GM20000 (cell line): ENCODE results near the gene KLK4.

Source experiments
- DNase-seq: peaks from one replicate; pipeline ENCODE4 v3.0.0; 2012; ENCODE audit warnings: low spot score
- TF ChIP-seq, protein P1 (sequence below): IDR thresholded peaks from 2 replicates; pipeline ENCODE4 v1.5.1; 2012; ENCODE audit warnings: mild to moderate bottlenecking, control low read depth; ENCODE audit errors: extremely low read depth, missing control alignments

Gene KLK4, protein sequence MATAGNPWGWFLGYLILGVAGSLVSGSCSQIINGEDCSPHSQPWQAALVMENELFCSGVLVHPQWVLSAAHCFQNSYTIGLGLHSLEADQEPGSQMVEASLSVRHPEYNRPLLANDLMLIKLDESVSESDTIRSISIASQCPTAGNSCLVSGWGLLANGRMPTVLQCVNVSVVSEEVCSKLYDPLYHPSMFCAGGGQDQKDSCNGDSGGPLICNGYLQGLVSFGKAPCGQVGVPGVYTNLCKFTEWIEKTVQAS

DNA sequence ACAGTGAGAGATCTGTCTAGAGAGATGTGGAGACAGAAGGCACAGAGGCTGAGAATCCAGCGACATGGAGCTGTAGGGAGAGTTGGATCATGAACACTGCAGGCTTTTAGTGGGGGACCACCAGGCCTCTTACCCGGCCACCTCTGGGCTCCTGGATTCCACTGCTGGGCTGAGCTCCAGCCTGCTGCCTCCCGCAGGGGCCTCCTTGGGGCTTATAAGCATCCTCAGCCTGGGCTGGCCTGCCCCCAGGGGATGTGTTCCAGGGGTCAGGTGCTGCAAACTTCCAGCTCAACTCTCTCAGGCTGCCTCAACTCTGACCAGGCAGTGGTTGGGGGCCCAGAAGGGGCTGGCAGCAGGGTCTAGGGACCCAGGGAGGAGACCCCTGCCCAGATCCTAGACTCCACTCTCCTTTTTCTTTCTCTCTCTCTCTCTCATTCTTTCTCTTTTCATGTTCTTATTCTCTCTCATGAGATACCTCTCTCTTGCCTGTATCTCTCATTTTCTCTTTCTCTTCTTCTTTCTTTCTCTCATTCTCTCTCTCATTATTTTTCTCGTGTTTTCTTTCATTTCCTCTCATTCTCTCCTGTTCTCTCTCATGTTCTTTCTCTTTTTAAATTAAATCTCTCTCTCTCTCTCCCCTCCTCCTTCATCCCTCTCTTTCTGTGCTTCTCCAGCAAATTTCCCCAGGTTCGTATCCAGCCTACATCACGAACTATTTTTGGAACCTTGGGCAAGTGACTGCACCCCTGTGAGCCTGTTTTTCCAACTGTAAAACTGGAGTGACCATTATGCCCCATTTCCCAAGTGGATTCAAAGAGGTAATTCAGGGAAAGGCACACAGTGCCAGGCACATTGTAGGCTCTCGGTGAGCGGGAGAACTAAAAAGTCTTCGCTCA, at the start of gene KLK4:
TSS of gene KLK4 (minus strand) at position 190 of the 896 bp plus-strand sequence. CDS start 657 bp downstream, outside the sequence.
- DNase-seq: no peak
- TF ChIP-seq, protein P1, sequence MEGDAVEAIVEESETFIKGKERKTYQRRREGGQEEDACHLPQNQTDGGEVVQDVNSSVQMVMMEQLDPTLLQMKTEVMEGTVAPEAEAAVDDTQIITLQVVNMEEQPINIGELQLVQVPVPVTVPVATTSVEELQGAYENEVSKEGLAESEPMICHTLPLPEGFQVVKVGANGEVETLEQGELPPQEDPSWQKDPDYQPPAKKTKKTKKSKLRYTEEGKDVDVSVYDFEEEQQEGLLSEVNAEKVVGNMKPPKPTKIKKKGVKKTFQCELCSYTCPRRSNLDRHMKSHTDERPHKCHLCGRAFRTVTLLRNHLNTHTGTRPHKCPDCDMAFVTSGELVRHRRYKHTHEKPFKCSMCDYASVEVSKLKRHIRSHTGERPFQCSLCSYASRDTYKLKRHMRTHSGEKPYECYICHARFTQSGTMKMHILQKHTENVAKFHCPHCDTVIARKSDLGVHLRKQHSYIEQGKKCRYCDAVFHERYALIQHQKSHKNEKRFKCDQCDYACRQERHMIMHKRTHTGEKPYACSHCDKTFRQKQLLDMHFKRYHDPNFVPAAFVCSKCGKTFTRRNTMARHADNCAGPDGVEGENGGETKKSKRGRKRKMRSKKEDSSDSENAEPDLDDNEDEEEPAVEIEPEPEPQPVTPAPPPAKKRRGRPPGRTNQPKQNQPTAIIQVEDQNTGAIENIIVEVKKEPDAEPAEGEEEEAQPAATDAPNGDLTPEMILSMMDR: no peak

DNA sequence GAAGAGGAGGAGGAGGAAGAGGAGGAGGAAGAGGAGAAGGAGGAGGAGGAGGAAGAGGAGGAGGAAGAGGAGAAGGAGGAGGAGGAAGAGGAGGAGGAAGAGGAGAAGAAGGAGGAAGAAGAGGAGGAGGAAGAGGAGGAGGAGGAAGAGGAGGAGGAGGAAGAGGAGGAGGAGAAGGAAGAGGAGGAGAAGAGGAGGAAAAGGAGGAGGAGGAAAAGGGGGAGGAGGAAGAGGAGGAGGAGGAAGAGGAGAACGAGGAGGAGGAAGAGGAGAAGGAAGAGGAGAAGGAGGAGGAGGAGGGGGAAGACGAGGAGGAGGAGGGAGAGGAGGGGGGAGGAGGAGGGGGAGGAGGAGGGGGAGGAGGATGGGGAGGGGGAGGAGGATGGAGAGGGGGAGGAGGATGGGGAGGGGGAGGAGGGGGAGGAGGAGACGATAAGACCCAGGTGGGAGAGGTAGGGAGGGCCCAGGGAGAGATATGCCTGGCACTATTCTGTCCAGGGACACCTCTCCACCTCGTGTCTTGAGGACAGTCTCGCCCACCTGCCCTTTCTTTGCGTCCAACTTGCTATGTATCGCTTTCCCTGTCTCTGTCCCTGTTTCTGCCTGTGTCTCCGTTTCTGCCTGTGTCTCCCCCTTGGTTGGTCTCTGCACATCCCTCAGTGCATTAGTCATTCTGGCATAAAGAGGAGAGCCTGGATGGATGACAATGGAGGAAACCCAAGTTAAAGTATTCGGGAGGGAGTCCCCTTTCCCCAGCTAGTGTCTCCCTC, 48.7 kb upstream of the KLK4 start:
- TF ChIP-seq, protein P1: no peak
- no peak for DNase-seq

DNA sequence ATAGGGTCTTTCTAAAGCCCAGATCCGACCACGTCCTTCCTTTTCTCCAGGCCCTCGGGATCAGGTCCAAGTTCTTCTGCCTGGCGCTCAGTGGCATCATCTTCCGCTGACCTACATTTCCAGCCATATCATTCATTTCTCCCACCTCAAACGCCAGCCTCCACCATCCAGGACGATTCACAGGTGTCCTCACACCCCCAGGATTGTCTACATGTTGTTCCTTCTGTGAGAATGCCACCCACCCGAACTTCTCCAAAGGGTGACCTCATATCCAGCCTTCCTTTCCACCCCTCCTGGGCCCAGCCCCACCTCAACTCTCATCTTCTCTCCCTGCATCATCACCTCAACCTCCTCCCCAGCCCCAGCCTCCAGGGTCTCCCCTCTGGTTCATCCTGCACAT, 46.4 kb upstream of the KLK4 start:
- no peak for DNase-seq
- TF ChIP-seq, protein P1: no peak

DNA sequence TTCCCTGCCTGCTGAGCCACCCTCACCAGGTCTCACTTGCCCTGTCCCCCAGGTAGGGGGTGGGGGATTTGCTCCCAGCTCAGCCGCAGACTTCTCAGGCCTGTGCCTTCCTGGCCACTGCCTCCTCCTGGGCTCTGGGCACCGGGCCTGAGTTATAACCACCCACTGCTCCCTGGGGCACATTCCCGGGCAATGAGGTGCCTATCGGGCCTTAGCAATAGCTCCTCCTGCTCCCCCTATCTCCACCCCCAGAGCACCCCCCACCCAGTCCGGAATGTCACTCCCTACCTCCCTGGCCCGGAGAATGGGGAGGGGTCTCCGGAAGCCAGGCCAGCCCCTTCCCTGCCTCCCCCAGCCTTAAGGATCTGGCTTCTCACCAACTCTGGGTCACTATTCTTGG, 41.7 kb upstream of the KLK4 start, which contains the start of gene KLK5:
TSS of gene KLK5 (minus strand) at position 129 of the 400 bp plus-strand sequence. CDS start 381 bp downstream, outside the sequence.
- TF ChIP-seq, protein P1: no peak
- DNase-seq: no peak

DNA sequence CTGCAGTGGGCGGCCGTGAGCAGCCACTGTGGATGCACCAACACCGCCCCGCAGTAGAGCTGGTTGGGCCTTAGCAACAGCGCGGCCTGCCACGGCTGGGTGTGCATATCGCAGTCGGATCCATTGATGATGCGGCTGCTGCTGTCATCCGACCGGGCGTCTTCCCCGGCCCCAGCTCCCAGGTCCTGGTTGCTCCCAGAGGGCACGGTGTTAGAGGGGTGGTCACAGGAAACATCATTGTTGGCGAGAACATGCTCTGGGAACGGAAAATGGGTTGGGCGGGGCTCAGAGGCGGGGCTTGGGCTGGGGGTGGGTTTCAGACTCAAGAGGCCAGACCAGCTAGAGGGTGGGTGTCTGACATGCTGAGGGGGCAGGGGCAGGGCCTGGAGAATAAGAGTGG, 38.7 kb upstream of the KLK4 start:
- no peak for DNase-seq

DNA sequence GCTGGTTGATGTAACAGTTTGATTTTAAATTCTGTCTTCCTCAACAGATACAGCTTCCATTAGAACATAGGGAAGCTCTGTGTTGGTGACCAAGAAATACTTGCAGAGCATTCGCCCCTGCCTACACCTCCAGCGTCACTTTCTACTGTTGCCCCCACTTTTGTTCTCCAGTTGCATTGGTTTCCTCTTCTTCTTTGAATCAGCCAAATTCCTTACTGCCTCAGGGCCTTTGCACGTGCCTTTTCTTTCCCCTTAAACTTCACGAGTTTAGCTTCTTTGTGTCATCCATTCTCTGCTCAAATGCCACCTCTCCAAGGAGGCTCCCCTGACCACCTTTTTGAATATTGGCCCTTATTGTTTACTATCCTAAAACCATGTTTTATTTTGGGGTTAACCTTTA, 35.9 kb upstream of the KLK4 start:
- DNase-seq: no peak
- TF ChIP-seq, protein P1: no peak

More for the DNA sequence above, 38.7 kb upstream of the KLK4 start:
- TF ChIP-seq, protein P1: no peak
